Measurements from ENCODE around the gene KCNQ1OT1.

KCNQ1OT1 gene

GRCh38 chr11:2566223-2567025, 133.4 kb downstream of the KCNQ1OT1 start:
- no peak for DNase-seq

DNA sequence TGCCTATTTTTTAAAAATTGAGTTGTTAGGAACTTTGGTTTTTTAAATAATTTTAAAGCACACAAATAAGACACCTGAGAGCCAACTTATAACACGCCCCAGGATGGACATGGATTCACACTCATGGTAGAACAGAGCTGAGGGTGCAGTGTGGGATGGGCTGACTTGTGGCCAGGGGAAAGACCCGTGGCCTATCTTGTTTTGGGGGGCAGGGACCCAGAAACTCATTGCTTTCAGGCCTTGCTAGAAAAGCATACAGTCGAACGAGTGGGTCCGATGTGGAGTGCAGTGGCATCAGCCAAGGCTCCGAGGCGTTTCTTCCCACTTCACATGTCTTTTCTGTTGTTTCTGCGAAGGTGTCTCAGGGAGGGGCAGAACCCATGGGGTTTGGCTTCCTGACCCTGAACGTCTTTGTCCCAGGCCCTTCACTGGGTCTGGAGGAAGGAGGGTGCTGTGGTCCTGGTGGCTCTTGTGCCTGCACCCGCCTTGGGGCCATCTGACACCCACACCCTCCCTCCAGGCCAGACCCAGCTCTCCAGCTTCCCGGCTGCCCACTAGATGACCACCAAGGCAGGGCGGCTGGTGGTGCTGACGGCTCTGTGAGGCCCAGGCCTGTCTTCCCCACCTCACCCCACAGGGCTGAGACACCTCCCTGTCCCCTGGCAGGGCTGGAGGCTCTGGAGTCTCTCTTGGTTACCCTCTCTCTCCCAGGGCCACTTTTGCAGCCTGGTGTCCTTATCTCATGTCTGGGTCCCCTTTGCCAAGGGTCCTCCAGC, 134.2 kb downstream of the KCNQ1OT1 start:
- no peak for DNase-seq

DNA sequence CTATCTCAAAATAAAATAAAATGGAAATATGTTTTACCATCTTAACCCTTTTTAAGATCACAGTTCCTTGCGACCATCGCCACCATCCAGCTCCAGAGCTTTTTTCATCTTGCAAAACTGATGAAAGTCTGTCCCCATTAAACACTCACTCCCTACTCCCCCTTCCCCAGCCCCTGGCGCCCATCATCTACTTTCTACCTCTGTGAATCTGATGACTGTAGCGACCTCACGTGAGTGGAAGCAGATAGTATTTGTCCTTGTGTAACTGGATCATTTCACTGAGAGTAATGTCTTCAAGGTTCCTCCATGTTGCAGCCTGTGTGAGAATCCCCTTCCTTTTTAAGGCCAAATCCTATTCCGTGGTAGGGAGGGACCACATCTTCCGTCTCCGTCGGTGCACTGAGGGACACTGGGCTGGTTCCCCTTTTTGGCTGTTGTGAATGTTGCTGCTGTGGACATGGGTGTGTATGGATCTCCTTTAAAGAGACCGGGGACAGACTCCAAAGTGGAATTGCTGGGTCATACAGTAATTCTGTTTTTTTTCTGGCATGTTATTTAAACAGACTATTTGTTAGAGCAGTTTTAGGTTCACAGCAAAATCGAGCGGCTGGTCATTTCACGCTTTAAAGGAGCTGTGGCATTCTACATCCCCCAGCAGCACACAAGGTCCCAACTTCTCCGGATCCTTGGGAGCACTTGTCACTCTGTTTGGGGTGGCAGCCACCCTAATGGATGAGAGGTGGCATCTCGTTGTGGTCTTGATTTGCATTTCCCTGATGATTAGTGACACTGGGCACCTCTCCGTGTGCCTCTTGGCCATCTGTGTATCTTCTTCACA, 135.0 kb downstream of the KCNQ1OT1 start:
- no peak for DNase-seq

DNA sequence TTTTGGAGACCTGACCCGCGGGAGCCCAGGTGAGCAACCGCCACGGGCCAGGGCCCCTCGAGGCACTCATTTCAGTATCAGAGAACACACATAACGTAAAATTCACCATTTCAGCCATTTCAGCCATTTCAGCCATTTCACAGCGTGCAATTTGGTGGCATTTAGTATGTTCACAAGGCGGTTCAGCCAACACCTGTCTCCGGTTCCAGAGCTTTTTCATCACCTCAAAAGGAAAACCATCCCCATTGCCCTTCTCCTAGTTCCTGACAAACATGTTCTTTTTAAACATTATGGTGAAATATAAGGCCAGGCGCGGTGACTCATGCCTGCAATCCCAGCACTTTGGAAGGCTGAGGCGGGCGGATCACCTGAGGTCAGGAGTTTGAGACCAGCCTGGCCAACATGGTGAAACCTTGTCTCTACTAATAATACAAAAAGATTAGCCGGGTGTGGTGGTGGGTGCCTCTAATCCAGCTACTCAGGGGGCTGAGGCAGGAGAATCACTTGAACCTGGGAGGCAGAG, 135.7 kb downstream of the KCNQ1OT1 start:
- no peak for DNase-seq

DNA sequence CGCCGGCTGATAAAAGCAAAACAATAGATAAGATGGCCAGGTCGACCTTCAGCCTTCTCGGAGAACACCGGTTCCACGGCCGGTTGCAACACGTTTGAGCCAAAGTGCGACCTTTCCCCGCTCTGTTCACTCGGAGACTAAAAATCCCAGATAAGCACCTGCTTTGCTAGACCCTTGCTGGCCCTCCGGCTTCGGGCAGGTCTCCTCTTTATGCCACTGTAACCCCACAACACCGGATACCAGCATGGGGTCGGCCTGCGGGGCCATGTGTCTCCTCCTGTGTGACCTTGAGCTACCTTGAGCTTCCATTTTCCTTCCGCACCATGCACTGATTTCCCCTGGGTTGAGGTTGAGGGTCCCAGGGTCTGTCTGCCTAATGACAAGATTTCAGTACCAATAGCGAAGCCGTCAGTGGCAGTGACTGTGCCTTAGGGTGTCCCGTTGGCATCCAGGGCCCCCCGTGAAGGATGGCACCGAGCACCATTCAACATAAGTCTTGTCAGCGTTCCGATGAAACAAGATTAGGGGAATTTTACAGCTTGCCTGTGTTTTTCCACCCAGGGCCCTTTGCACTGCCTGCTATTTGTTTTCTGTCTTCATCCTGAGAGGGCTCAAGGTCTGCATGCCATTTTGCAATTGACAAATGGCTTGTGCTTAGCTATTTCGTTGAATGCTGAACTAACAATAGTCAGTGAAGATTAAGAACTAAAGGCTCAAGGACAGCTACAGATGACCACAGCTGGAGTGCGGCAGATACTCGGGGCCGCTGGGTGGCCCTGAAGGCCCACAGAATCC, 136.4 kb downstream of the KCNQ1OT1 start:
- no peak for DNase-seq

GRCh38 chr11:2562890-2563212, 136.9 kb downstream of the KCNQ1OT1 start:
- DNase-seq = no peak

DNA sequence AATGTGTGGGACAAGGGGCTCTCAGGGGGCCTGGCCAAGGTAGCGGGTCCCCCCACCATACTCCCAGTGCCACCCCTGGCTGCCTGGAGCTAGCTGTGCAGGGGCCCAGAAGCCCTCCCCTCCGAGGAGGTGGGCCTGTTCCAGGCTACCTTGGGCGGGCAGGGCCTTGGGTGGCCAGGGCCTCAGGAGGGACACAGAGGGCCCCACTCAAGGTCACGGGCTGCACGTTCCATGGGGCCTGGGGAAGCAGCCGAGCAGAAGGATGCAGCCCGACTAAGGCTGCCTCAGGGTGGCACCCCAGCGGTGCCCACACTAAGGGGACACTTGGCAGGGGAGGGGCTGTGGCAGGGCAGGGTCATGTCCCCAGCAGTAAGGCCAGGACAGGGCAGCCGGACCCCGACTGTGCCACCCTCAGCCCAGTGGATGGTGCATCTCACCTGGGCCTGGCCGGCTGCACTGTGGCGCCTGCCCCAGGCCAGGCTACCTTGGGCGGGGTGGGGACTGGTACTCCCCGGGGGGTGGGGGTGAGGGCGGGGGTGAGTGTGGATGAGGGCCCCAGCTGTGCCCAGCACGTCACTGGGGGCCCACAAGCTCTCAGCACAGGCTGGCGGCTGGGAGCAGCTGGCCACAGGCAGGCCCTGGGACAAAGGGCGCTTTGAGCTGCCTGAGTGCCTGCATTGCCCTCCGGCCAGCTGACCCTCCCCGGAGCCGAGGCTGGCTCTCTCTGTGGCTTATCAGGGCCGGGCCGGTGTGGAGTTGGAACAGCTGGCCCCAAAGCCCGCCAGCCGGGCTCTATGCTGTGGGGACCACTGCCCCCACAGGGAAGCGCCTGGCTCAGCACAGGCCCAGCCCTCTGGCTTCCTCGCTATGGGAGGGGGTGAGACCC, 137.9 kb downstream of the KCNQ1OT1 start:
- DNase-seq = no peak

GRCh38 chr11:2559527-2560311, 140.1 kb downstream of the KCNQ1OT1 start:
- no peak for DNase-seq

- no peak for DNase-seq
These were observed 140.8 kb downstream of the KCNQ1OT1 start for GRCh38 chr11:2558861-2559526.

- DNase-seq = no peak
These were observed 141.4 kb downstream of the KCNQ1OT1 start for GRCh38 chr11:2558397-2558796.
